ENCODE results near the gene TMEM259. TPM values are rescaled to one million over a fixed set of nuclear protein-coding genes. Genes with fewer than 3 reads are reported as not detected.

Gene TMEM259
- total and polyA plus RNA-seq, 2 of the 8 experiments (the other 6 are each of a cell fraction or from before 2014, with no cell fraction given), result 140 to 243 TPM

DNA sequence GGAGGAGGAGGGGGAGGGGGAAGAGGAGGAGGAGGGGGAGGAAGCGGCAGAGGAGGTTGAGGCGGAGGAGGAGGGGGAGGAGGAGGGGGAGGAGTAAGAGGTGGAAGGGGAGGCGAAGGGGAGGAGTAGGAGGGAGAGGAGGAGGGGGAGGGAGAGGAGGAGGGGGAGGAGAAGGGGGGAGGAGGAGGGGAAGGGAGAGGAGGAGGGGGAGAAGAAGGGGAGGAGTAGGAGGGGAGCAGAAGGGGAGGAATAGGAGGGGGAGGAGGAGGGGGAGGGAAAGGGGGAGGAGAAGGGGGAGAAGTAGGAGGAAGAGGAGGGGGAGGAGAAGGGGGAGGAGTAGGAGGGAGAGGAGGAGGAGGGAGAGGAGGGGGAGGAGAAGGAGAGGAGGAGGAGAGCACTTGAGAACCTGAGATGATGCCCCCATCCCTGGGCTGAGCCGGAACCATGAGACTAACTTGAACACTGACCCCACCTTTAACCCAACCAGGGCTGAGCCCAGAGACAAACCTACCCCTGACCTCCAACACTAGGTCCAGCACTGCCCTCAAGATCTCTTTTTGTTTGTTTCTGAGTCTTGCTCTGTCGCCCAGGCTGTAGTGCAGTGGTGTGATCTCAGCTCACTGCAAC is 31.5 kb upstream of the TMEM259 start:
- CTCF ChIA-PET (ENCODE audit: partially characterized antibody), result no interaction called here
- H3K4me3 ChIP-seq (ENCODE audit: extremely low read depth in 1 of 4, insufficient read depth in 2 of 4, low read depth in 3 of 4, low read length in 4 of 4), result no peak overlapping the region
- 86% methylated on average over 2 of the region's 5 CpGs; no CpG with 5 or more reads in 1 of the 2 experiments for WGBS, 2 experiments (ENCODE audit: extremely low coverage in 1 of 2, insufficient coverage in 1 of 2, insufficient read length in 1 of 2, insufficient replicate concordance in 2 of 2, low coverage in 1 of 2, low lambda C conversion rate in 2 of 2, missing lambda C conversion rate in 1 of 2)

More for the DNA sequence above, 31.5 kb upstream of the TMEM259 start:
- no peak overlapping the region for H2BK15ac ChIP-seq (ENCODE audit: low read length)
- H3K79me1 ChIP-seq (ENCODE audit: low read depth, low read length), result no peaks in the 10 kb centered on the region
- no peaks in the 10 kb centered on the region for H3K79me2 ChIP-seq (ENCODE audit: control insufficient read depth in 1 of 2, insufficient read depth in 2 of 2, low read length in 2 of 2)
- H3K36me3 ChIP-seq (ENCODE audit: control insufficient read depth in 2 of 4, insufficient read depth in 4 of 4, low read length in 3 of 4), result peaks cover 0 to 31% (median 8%) of the 10 kb centered on the region in 4 experiments; a peak in 6 of 8 replicates
- H3K4me1 ChIP-seq (replicated peaks in 1 of 4; ENCODE audit: control insufficient read depth in 3 of 4, insufficient read depth in 4 of 4, low read length in 3 of 4), result no peaks in the 10 kb centered on the region
- H3K23me2 ChIP-seq (ENCODE audit: low read depth, low read length), result peaks cover 3% of the 10 kb centered on the region; the same call in 1 of the 2 replicates
- no peak overlapping the region for H3K23ac ChIP-seq (ENCODE audit: insufficient read length)
- POLR2A ChIA-PET (ENCODE audit: partially characterized antibody), result interaction anchor here (1.1 to 1.5 kb wide), 5 partner anchors 8 to 36 kb away, joined by 3 to 4 read pairs (median 3); no protein-coding TSS in a partner anchor
- no peaks in the 10 kb centered on the region; a peak in 1 of 7 replicates for H3K27me3 ChIP-seq (replicated peaks in 1 of 4; ENCODE audit: control insufficient read depth in 3 of 4, extremely low read depth in 1 of 4, insufficient read depth in 3 of 4, low read length in 3 of 4)
- no peak for DNase-seq (ENCODE audit: low read depth in 1 of 2, low spot score in 2 of 2)
- H3K9ac ChIP-seq (replicated peaks in 1 of 4; ENCODE audit: extremely low read depth in 1 of 4, low read depth in 3 of 4, low read length in 3 of 4), result no peak overlapping the region
- H2AK5ac ChIP-seq (ENCODE audit: low read depth, low read length), result no peak overlapping the region
- no peak overlapping the region for H2BK5ac ChIP-seq (ENCODE audit: low read depth, low read length)
- no peak overlapping the region for H2AFZ ChIP-seq (ENCODE audit: low read length)
- no peaks in the 10 kb centered on the region for H4K20me1 ChIP-seq (replicated peaks in 1 of 2; ENCODE audit: control insufficient read depth in 1 of 2, insufficient read depth in 2 of 2, low read length in 2 of 2)
- no peak overlapping the region for H4K91ac ChIP-seq (replicated peaks; ENCODE audit: insufficient read length, low read length)
- no peak overlapping the region for H3K4ac ChIP-seq (replicated peaks; ENCODE audit: insufficient read length, low read depth, low read length)
- no peak overlapping the region for H4K5ac ChIP-seq (ENCODE audit: insufficient read length, low read depth, low read length)
- H4K8ac ChIP-seq (ENCODE audit: extremely low read depth, insufficient read depth, low read length), result no peak overlapping the region
- no peak overlapping the region for H2BK20ac ChIP-seq (ENCODE audit: low read length)
- TF ChIP-seq FOSL1 (IDR thresholded peaks at IDR 0.05; ENCODE audit: insufficient read depth, low read depth, low read length) (no peak), GABPA (IDR thresholded peaks at IDR 0.05; ENCODE audit: borderline replicate concordance, insufficient read depth, low read length) (no peak), BCL11A (IDR thresholded peaks at IDR 0.05; ENCODE audit: low read depth in 2 of 2, low read length in 2 of 2) (no peak), SP4 (IDR thresholded peaks at IDR 0.05; ENCODE audit: low read length) (no peak), BACH1 (IDR thresholded peaks at IDR 0.05; ENCODE audit: low read length) (no peak)
- H3K4me2 ChIP-seq (ENCODE audit: insufficient read depth in 1 of 2, low read depth in 2 of 2, low read length in 2 of 2), result no peak overlapping the region
- no peak overlapping the region for H2BK120ac ChIP-seq (replicated peaks; ENCODE audit: low read depth, low read length)
- no peak overlapping the region for H3K14ac ChIP-seq (ENCODE audit: insufficient read length)
- no peak overlapping the region for H2BK12ac ChIP-seq (ENCODE audit: low read depth, low read length)
- H3K56ac ChIP-seq (replicated peaks; ENCODE audit: insufficient read length, low read depth, low read length), result no peak overlapping the region
- no peak overlapping the region for H3K18ac ChIP-seq (ENCODE audit: extremely low read depth, low read length)
- FAIRE-seq, result no peak
- H3K27ac ChIP-seq (ENCODE audit: low read depth, low read length), result no peak overlapping the region
- H3K9me3 ChIP-seq (ENCODE audit: insufficient read depth in 2 of 2, low read depth in 1 of 2, low read length in 1 of 2), result peaks cover 19 to 41% of the 10 kb centered on the region in 2 experiments

All from H1 (cell line).